ENCODE data around the gene ATXN10.
"Not testable (repeated sequence)": the region's sequence is repeated elsewhere in the genome, so short reads cannot be mapped to it uniquely, and the experiment has no call there.

ATXN10 gene

GRCh38 chr22:45709060-45709739 is 37.6 kb downstream of the ATXN10 start:
- DNase-seq (ENCODE audit: low read depth in 2 of 2): peak in 1 of 2 donors; percentile 2

GRCh38 chr22:45709866-45710265 is 38.2 kb downstream of the ATXN10 start:
- no peak for DNase-seq (ENCODE audit: low read depth in 2 of 2)

GRCh38 chr22:45710469-45710868 is 38.8 kb downstream of the ATXN10 start:
- no peak for DNase-seq (ENCODE audit: low read depth in 2 of 2)

- not testable (repeated sequence) for DNase-seq (ENCODE audit: low read depth in 2 of 2)
These were observed 42.8 kb downstream of the ATXN10 start for GRCh38 chr22:45714390-45714789.

DNA sequence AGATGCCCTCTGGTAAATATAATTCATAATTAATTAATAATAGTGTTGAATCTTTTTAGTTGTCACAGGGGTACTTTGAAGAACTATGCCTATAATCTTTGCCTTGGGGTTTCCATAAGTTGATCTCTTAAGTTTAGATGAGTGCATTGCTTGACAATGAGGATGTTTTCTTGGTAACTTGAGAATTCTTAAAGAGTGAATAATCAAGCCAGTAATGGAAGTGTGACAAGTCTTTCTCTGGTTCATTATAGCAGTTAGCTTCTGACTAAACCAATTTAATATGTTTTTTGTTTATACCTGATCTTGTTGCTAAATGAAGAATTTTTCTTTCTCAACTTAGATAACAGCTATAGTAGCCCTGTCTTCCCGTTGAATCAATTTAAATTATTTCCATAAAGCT is 46.2 kb downstream of the ATXN10 start:
- DNase-seq (ENCODE audit: low read depth in 2 of 2): no peak

GRCh38 chr22:45718391-45718790 is 46.8 kb downstream of the ATXN10 start:
- DNase-seq (ENCODE audit: low read depth in 2 of 2): no peak

DNA sequence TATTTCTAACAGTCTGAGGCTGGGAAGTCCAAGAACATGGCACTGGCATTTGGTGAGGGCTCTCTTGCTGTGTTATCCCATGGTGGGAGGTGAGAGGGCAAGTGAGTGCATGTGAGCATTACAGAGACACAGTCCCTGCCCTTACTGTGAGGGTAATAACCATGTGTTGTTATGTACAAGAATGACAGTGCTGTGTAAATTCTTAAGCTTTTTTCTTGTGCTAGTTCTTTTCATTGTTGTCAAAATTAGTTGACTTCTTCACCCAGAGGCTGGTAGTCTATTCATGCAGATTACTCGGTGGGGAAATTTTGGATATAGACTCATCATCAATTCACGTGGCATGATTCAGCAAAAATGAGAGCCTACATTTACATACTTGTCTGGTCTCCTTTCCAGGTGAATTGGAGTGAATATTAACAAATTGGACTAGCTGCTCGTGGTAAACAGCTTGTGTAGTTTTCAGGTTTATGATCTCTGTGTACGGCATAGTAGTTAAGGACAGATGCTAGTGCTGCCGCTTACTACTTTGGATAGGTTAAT is 49.3 kb downstream of the ATXN10 start:
- DNase-seq (ENCODE audit: low read depth in 2 of 2): no peak

GRCh38 chr22:45722006-45722405 is 50.4 kb downstream of the ATXN10 start:
- no peak for DNase-seq (ENCODE audit: low read depth in 2 of 2)

DNA sequence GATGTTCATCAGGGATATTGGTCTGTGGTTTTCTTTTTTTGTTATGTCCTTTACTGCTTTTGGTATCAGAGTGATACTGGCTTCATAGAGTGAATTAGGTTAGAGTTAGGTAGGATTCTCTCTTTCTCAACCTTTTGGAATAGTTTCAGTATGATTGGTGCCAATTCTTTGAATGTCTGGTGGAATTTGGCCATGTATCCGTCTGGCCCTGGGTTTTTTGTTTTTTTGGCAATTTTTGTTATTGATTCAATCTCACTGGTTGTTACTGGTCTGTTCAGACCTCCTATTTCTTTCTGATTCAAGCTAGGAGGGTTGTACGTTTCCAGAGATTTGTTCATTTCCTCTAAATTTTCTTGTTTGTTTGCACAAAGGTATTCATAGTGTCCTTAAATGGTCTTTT is 54.4 kb downstream of the ATXN10 start:
- no peak for DNase-seq (ENCODE audit: low read depth in 2 of 2)

GRCh38 chr22:45731041-45731797 is 59.6 kb downstream of the ATXN10 start:
- no peak for DNase-seq (ENCODE audit: low read depth in 2 of 2)

DNA sequence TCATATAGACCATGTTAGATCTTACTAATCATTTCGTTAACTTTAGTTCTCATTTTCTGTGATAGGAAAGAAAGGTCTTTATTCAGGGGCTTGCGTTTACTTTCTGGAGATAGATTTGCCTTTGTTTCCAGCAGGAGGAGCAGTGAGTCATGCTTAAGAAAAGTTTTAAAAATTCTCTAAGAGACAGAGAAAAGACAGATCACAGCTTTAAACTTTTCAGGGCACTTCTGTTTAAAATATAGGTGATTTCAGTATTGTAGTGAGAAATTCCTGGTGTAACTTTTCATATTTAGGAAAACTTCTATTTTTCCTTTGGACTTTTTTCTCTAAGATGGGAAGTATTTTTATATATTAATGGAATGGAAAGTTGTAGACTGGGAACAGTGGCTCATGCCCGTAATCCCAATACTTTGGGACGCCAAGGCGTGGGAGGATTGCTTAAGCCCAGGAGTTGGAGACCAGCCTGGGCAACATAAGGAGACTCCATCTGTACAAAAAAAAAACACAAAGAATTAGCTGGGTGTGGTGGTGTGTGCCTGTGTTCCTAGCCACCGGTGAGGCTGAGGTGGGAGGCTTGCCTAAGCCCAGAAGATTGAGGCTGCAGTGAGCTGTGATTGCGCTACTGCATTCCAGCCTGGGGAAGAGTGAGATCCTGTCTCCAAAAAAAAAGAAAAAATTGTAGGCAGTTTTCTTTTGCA is 60.3 kb downstream of the ATXN10 start:
- no peak for DNase-seq (ENCODE audit: low read depth in 2 of 2)

DNA sequence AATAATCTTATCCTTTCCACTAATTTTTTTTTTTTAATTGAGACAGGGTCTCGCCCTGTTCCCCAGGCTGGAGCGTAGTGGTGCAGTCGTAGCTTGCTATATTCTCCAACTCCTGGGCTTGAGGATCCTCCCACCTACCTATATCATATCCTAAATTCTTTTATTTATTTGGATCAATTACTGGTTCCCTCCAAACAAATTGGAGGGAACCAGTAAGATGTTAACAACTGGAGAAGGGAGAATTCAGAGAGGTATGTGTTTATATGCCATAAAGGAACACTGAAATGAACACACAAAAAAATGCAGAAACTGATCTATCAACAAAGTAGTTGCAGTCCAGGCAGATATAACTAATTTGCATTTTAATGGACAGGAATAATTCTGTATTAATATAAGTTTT is 63.6 kb downstream of the ATXN10 start:
- DNase-seq (ENCODE audit: low read depth in 2 of 2): no peak

DNA sequence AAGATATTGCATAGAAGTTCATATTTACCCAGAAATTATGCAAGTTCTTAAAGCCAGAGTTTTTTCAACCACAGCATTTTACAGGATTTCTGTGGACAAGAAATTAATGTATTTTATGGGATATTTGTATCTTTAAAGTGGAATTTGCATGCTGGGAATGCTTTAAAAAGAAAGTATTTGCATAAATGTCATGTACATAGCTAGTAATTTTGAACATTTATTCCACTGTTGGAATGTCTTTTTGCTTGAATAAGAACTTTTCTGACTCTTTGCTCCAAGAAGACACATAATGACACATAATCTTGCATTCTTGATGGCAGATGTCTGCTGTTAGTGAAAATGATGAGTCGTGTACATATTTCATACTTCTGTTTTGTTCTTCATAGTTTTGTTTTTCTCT is 66.6 kb downstream of the ATXN10 start:
- DNase-seq (ENCODE audit: low read depth in 2 of 2): no peak

- no peak for DNase-seq (ENCODE audit: low read depth in 2 of 2)
These were observed 68.6 kb downstream of the ATXN10 start for GRCh38 chr22:45740236-45740635.

DNA sequence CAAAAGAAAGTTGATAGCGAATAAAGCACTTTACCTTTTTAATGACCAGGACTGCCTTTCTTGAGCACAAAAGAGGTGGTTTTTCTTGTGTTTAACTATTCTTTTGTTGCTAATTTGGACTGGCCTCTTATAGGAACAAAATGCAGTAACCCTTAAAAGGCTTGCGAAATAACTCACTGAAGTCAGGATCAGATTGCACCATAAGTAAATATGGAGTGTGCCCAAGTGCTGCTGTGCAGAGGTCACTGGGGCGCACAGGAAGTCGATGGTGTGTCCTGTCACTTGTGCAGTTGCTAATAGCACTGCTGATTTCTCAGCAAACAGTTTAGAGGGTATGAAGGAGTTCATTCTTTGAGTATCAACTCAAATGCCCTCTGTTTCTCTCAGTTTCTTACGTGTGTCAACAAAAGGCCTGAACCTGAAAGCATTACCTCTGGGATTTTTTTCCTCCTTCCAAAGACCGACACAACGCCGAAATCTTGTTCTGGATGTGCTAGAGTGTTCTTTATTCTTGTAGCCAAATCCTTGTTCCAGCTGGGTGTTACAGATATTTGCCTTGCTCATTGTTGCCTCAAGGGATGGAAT is 71.3 kb downstream of the ATXN10 start:
- no peak for DNase-seq (ENCODE audit: low read depth in 2 of 2)

GRCh38 chr22:45743687-45744086 is 72.1 kb downstream of the ATXN10 start:
- DNase-seq (ENCODE audit: low read depth in 2 of 2): no peak

GRCh38 chr22:45744442-45744841 is 72.8 kb downstream of the ATXN10 start:
- DNase-seq (ENCODE audit: low read depth in 2 of 2): no peak

GRCh38 chr22:45750626-45751025 is 79.0 kb downstream of the ATXN10 start:
- DNase-seq (ENCODE audit: low read depth in 2 of 2): no peak

DNA sequence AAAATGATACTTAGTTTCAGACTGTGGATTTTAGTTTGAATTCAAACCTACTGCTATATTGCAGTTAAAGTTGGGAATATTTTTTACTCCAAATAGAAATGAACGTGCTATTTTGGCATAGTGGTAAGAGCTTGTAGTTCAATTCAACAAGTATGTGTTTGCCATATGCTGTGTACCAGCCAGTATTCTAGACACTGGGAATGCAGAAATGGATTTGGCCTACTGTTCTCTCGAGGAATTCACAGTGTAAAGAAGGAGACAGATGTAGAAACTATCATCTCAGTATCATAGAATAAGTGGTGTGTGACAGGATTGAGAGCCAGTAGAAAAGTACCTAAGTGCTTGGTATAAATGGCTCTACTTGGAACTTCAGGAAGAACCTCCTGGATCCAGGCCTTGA is 80.4 kb downstream of the ATXN10 start:
- DNase-seq (ENCODE audit: low read depth in 2 of 2): no peak

GRCh38 chr22:45754822-45755221 is 83.2 kb downstream of the ATXN10 start:
- DNase-seq (ENCODE audit: low read depth in 2 of 2): no peak

DNA sequence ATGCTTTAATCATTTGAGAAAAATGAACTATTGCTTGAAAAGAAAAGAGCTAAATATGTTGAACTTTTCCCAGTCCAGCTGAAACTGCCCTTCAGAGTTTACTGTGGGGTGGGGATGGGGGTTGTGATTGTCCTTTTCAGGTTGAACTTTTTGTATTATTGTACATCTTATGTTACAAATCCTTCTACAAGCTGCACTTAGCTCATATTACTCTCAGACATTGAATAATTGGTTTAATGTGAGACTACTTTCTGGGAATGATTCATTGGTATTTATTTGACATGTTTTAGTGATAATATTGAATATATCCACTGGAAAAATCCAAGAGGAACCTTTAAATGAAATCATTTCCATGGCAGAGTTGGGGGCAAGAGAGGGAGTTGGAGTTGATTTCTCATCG is 84.9 kb downstream of the ATXN10 start:
- no peak for DNase-seq (ENCODE audit: low read depth in 2 of 2)

DNA sequence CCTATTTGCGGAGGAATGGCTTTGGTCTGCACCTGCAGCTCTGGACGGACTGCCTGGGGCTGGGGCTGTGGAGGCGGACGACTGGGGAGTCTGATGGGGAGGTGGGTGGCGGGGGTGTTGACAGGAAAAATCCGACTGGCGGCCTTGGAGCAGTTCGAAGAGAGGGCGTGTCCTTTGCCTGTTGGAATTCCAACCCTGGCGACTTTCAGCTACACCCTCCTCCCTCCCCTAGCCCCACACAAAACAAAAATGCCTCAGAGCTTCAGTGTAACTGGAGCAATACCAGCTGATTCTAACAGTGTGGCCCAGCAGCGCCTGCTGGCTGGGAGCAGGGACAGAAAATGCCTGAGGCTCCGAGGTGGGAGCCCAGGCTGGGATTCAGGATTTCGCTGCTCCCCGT is 85.4 kb downstream of the ATXN10 start:
- DNase-seq (ENCODE audit: low read depth in 2 of 2): no peak

Data from stimulated activated CD4-positive, alpha-beta T cell treated with anti-CD3 and anti-CD28 coated beads, Interleukin-4, amount 100 ng/mL, for 48 hours (primary cell).